ENCODE results near the gene ZNF644. TPM values are rescaled to one million over a fixed set of nuclear protein-coding genes. Genes with fewer than 3 reads are reported as not detected.

Gene ZNF644
- total RNA-seq, 2 donors from 2014 or later = 46.9 to 66.2 TPM

GRCh38 chr1:90986953-90987352, 34.9 kb downstream of the ZNF644 start:
- no peak for TF ChIP-seq CTCF (IDR thresholded peaks at IDR 0.05)
- Histone ChIP-seq H3K9me3 (no peaks in the 10 kb centered on the region), H3K4me3 (no peak overlapping the region), H3K36me3 (no peaks in the 10 kb centered on the region), H3K27me3 (no peaks in the 10 kb centered on the region), H3K9ac (ENCODE audit: low read depth in 2 of 2, low read length in 2 of 2) (no peak overlapping the region), H3K27ac (no peak overlapping the region), H3K4me1 (no peaks in the 10 kb centered on the region)
- DNase-seq = no peak
- intact Hi-C loops (cut with DNase I) = loop anchor here (10.0 kb wide), 1 partner anchor 132 kb away; no protein-coding TSS in a partner anchor

DNA sequence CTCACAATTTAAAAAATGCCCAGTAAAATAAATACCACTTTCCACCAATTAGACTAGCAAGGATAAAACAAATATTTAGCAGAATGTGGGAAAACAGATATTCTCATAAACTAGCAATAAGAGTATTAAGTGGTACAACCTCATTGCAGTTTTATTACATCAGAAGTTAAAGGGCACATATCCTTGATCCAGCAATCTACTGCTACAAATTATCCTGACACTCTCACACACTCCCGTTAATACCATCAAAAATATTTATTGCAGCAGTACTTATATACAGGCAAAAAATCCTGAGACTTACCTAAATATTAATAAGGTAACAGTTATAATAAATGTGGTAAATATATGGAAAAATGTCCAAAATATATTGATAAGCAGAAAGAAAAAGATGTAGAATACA, 44.3 kb downstream of the ZNF644 start:
- intact Hi-C loops (cut with DNase I) = no loop called here
- Histone ChIP-seq H3K27ac (no peak overlapping the region), H3K4me1 (no peaks in the 10 kb centered on the region), H3K36me3 (no peaks in the 10 kb centered on the region), H3K27me3 (no peaks in the 10 kb centered on the region), H3K9ac (ENCODE audit: low read depth in 2 of 2, low read length in 2 of 2) (no peak overlapping the region), H3K9me3 (no peaks in the 10 kb centered on the region), H3K4me3 (no peak overlapping the region)
- no peak for DNase-seq
- no peak for TF ChIP-seq CTCF (IDR thresholded peaks at IDR 0.05)

DNA sequence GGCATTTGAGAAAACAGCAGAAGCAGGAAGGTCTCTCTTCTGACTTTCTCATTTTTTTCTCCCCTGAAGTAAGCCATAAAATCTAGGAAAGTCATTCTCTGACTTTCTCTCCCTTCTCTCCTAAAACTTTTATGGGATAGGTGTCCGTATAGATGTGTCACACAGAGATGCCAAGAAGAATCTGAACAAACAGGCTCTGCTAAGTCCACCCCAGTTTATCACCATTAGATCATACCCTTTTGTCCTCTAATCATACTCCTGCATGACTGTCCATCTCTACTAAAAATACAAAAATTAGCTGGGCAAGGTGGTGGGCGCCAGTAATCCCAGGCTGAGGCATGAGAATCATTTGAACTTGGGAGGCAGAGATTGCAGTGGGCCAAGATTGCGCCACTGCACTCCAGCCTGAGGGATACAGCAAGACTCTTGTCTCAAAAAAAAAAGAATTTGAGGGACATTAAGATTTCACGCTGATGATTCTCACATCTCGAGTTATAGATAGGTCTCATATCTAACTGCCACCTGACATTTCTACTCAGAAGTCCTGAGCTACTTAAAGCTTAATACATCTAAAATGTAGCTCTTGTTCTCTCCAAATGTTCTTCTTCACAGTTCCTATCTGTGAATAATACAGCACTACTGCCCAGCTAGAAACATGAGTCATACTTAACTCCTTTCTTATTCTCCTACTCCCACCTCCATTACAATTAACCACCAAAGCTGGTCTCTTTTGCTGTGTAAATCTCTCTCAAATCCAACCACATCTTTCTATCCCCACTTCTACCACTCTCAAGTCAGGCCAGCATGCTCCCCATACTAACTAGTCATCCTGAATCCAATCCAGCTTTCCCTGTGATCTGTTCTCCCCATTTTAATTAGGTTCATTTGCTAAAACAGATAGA, 47.7 kb downstream of the ZNF644 start:
- DNase-seq = no peak
- TF ChIP-seq CTCF (IDR thresholded peaks at IDR 0.05) = no peak
- Histone ChIP-seq H3K36me3 (no peaks in the 10 kb centered on the region), H3K9me3 (no peaks in the 10 kb centered on the region), H3K4me1 (no peaks in the 10 kb centered on the region), H3K9ac (ENCODE audit: low read depth in 2 of 2, low read length in 2 of 2) (no peak overlapping the region), H3K27me3 (no peaks in the 10 kb centered on the region), H3K4me3 (no peak overlapping the region), H3K27ac (no peak overlapping the region)
- intact Hi-C loops (cut with DNase I) = no loop called here

- H3K36me3 ChIP-seq = no peaks in the 10 kb centered on the region
- no peak overlapping the region for H3K9ac ChIP-seq (ENCODE audit: low read depth in 2 of 2, low read length in 2 of 2)
- no peak overlapping the region for H3K4me3 ChIP-seq
- no peak overlapping the region for H3K27ac ChIP-seq
- TF ChIP-seq CTCF (IDR thresholded peaks at IDR 0.05) = no peak
- H3K9me3 ChIP-seq = no peaks in the 10 kb centered on the region
- H3K4me1 ChIP-seq = no peaks in the 10 kb centered on the region
- H3K27me3 ChIP-seq = no peaks in the 10 kb centered on the region
- DNase-seq = no peak
- intact Hi-C loops (cut with DNase I) = no loop called here
Observed at GRCh38 chr1:90970208-90970607, 51.6 kb downstream of the ZNF644 start.

DNA sequence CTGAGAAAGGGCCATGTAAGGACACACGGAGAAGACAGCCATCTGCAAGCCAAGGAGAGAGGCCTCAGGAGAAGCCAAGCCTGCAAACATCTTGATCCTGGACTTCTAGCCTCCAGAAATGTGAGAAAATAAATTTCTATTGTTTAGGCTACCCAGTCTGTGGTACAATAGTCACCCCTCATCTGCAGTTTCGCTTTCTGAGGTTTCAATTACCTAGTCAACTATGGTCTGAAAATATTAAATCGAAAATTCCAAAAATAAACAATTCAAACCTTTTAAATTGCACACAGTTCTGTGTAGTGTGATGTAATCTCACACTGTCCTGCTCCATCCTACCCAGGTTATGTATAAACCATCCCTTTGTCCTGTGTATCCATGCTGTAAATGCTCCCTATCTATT, 52.6 kb downstream of the ZNF644 start:
- H3K9me3 ChIP-seq = no peaks in the 10 kb centered on the region
- no peak overlapping the region for H3K9ac ChIP-seq (ENCODE audit: low read depth in 2 of 2, low read length in 2 of 2)
- TF ChIP-seq CTCF (IDR thresholded peaks at IDR 0.05) = no peak
- DNase-seq = no peak
- intact Hi-C loops (cut with DNase I) = loop anchor here (10.0 kb wide), 2 partner anchors 196 to 244 kb away; no protein-coding TSS in a partner anchor
- no peaks in the 10 kb centered on the region for H3K36me3 ChIP-seq
- H3K27ac ChIP-seq = no peak overlapping the region
- no peak overlapping the region for H3K4me3 ChIP-seq
- no peaks in the 10 kb centered on the region for H3K27me3 ChIP-seq
- H3K4me1 ChIP-seq = no peaks in the 10 kb centered on the region

Measured in colonic mucosa (tissue), 4 donors.